Stimulated activated CD8-positive, alpha-beta memory T cell treated with anti-CD3 and anti-CD28 coated beads, Interleukin-2, amount 100 ng/mL, for 48 hours (primary cell): ENCODE data around the gene MRGPRX3.
"Not testable (repeated sequence)": the region's sequence is repeated elsewhere in the genome, so short reads cannot be mapped to it uniquely, and the experiment has no call there.

Experiments
- DNase-seq, 2 donors: peaks; one replicate each; pipeline ENCODE4 v3.0.0-alpha.2; 2020; ENCODE audit warnings: low read depth in 2 of 2

Gene MRGPRX3

GRCh38 chr11:18132341-18132740 is at the start of gene MRGPRX3:
TSS of gene MRGPRX3 (plus strand) at chr11:18132571. CDS start at chr11:18137203, 4,632 bp downstream.
- DNase-seq: no peak

- no peak for DNase-seq
Observed at GRCh38 chr11:18088366-18088765, 44.0 kb upstream of the MRGPRX3 start.

- DNase-seq: no peak
Observed at GRCh38 chr11:18088966-18089365, 43.4 kb upstream of the MRGPRX3 start.

GRCh38 chr11:18091731-18092130 is 40.6 kb upstream of the MRGPRX3 start:
- no peak for DNase-seq

GRCh38 chr11:18093959-18094358 is 38.4 kb upstream of the MRGPRX3 start:
- no peak for DNase-seq

GRCh38 chr11:18100926-18101656 is 31.3 kb upstream of the MRGPRX3 start:
- no peak for DNase-seq

- no peak for DNase-seq
Observed at GRCh38 chr11:18105086-18105801, 27.1 kb upstream of the MRGPRX3 start.

- peak; percentile 91 to 92 for DNase-seq
Observed at GRCh38 chr11:18105802-18106574, 26.4 kb upstream of the MRGPRX3 start, which contains the start of gene SAAL1. TSS of gene SAAL1 (minus strand) at chr11:18106082. CDS start at chr11:18106041, 41 bp downstream.

- DNase-seq: no peak
Observed at GRCh38 chr11:18106688-18107087, 25.7 kb upstream of the MRGPRX3 start.

- no peak for DNase-seq
Observed at GRCh38 chr11:18108254-18108653, 24.1 kb upstream of the MRGPRX3 start.

GRCh38 chr11:18111005-18111404 is 21.4 kb upstream of the MRGPRX3 start:
- no peak for DNase-seq

- DNase-seq: peak; percentile 26 to 48
Observed at GRCh38 chr11:18115360-18116127, 16.8 kb upstream of the MRGPRX3 start.

GRCh38 chr11:18121331-18121828 is 11.0 kb upstream of the MRGPRX3 start:
- not testable (repeated sequence) for DNase-seq

- DNase-seq: not testable (repeated sequence)
Observed at GRCh38 chr11:18131115-18131514, 1.3 kb upstream of the MRGPRX3 start.

GRCh38 chr11:18135308-18135707 is 2.9 kb downstream of the MRGPRX3 start:
- no peak for DNase-seq

GRCh38 chr11:18137186-18137800 is 4.9 kb downstream of the MRGPRX3 start:
- DNase-seq: no peak

- no peak for DNase-seq
Observed at GRCh38 chr11:18140145-18140544, 7.8 kb downstream of the MRGPRX3 start.

- DNase-seq: no peak
Observed at GRCh38 chr11:18144243-18144642, 11.9 kb downstream of the MRGPRX3 start.

- no peak for DNase-seq
Observed at GRCh38 chr11:18145025-18145424, 12.7 kb downstream of the MRGPRX3 start.

- no peak for DNase-seq
Observed at GRCh38 chr11:18145837-18146236, 13.5 kb downstream of the MRGPRX3 start.

GRCh38 chr11:18151581-18151980 is 19.2 kb downstream of the MRGPRX3 start:
- no peak for DNase-seq
